ENCODE measurements around the gene HMX1.

The HMX1 gene

DNA sequence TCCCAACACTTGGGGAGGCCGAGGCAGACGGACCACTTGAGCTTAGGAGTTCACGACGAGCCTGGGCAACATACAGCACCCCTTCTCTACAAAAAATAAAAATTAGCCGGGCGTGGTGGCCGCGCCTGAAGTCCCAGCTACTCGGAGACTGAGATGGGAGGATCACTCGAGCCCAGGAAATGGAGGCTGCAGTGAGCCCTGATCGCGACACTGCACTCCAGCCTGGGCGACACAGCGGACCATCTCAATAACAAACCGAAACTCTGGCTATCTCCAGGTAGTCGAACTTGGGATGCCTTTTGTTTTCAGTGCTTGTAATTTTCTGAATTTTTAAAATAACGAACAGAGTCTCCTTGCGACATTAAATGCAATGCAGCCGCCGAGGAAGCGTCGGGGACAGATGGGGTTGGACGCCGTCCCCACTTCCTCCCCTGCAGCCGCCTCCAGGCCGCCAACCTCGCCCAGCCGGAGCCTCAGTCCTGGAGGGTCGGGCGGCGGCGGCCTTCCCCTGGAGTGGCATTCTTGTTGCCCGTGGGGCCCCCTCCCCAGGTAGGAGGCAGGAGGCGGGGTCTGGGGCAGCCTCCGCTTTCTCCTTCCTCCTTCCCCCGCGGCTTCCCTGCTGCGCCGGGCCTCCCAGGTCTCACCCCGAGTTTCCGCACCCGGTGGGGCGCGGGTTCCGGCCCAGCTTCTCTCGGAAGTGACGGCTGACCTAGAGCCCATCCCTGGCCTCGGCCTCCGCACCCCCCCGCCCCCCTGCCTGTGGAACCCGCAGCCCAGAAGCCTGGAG, 14.6 kb downstream of the HMX1 start:
- no peak for DNase-seq (ENCODE audit: low read depth)

- no peak for DNase-seq (ENCODE audit: low read depth)
These were observed 15.8 kb downstream of the HMX1 start for GRCh38 chr4:8855818-8856245.

- no peak for DNase-seq (ENCODE audit: low read depth)
These were observed 16.7 kb downstream of the HMX1 start for GRCh38 chr4:8854931-8855330.

GRCh38 chr4:8854016-8854415, 17.6 kb downstream of the HMX1 start:
- DNase-seq (ENCODE audit: low read depth): no peak

DNA sequence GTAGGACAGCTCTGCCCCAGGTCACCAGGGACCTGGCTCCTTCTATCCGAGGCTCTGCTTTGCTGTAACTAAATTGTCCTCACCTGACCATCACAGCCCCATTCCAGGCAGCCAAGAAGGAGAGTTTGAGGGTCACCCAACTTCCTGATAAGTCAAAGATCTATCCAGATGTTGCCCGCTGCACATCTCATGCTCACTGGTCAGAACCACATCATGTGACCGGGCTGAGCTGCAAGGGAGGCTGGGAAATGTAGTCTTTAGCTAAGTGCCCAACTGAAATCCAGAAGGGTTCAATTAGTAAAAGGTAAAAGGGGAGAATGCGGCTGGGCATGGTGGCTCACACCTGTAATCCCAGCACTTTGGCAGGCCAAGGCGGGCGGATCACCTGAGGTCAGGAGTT, 18.4 kb downstream of the HMX1 start:
- no peak for DNase-seq (ENCODE audit: low read depth)

- no peak for DNase-seq (ENCODE audit: low read depth)
These were observed 19.4 kb downstream of the HMX1 start for GRCh38 chr4:8852118-8852704.

DNA sequence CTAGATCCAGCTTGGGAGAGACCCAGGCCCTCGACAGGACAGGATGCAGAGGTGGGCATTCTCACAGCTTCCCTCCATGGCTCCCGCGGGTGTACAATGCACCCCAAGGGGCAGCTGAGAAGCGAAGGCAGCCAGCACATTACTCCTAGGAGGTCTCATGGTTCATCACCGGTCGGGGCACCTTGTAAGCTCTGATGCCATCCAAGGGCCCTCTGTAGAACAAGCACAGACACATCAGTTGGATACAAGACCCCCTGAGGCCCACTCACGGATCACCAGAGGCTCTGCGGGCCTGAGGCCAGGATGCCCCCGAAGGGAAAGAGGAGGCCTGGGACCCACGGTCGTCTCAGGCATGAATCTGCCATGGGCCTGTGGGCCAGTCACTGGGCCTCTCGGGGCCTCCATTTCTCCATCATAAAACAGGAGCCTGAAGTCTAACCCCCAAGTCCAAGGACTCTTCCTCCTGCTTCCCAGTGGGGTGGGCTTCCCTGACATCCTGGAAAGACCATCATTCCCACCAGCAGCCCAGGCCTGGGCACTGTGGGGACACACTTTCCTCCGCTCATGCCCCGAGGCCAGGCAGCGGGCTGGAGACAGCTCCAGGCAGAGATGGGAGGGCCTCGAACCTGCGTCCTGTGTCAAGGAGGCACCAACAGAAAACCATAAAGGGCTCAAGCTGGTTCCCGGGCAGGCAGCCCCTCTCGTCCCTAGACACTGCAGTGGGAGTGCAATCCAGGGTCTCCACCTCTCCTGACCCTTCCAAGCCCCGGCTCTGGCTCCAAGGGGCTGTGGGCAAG, 20.1 kb downstream of the HMX1 start:
- no peak for DNase-seq (ENCODE audit: low read depth)

- no peak for DNase-seq (ENCODE audit: low read depth)
These were observed 20.8 kb downstream of the HMX1 start for GRCh38 chr4:8850830-8851188.

- no peak for DNase-seq (ENCODE audit: low read depth)
These were observed 21.4 kb downstream of the HMX1 start for GRCh38 chr4:8850074-8850829.

DNA sequence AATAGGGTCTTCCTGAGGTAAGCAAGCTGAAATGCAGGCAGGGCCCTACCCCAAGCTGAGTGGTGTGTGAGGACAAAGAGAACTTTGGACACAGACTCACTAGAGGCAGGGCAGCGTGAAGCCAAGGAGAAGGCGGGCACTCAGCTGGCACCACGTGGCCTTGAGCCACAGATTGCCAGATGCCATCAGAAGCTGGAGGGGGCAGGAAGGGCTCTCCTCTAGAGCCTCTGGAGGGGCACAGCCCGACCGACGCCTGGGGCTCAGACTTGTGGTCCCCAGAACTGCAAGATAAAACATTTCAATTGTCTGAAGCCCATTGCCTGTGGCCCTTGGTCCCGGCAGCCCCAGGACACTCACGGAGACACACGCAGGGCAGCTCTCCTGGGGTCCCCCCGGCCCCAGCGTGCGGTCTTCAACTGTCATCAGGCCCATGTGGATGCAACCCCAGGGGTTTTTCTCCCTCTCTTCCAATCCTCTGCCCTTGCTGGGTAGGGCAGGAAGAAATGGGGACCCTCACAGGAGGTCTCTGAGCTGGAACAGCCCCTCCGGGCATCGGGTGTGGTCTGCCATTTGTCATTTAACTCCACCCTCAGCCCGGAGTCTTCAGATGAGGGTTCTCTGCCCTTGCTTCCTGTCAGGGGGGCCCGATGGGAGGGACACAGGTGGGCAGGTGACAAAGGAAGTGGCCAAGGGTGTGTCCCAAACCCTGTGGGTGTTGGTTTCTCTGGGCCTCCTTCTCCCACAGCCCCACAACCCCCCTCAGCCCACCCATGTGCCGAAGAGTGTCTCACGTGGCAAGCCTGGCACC, 22.2 kb downstream of the HMX1 start:
- no peak for DNase-seq (ENCODE audit: low read depth)

GRCh38 chr4:8848507-8849265, 23.0 kb downstream of the HMX1 start:
- no peak for DNase-seq (ENCODE audit: low read depth)

- DNase-seq (ENCODE audit: low read depth): no peak
These were observed 23.9 kb downstream of the HMX1 start for GRCh38 chr4:8847764-8848163.

DNA sequence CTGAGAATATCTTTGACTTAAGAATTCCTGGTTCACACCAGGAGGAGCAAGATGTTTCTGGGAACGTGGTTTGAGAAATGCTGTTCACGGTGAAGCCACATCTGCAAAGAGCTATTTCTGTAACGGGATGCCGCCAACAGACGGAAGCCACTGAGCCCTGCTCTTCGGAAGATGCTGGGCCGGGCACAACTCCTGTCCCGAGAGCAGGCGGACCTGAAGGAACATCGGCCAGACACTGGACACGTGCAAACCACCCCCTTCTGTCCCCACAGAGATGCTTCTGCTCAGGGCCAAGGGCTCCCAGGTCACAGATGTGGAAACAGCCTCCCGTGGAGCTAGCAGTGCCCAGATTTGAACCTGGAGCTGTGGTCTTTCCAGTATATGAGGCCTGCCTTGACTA, 24.3 kb downstream of the HMX1 start:
- DNase-seq (ENCODE audit: low read depth): no peak

DNA sequence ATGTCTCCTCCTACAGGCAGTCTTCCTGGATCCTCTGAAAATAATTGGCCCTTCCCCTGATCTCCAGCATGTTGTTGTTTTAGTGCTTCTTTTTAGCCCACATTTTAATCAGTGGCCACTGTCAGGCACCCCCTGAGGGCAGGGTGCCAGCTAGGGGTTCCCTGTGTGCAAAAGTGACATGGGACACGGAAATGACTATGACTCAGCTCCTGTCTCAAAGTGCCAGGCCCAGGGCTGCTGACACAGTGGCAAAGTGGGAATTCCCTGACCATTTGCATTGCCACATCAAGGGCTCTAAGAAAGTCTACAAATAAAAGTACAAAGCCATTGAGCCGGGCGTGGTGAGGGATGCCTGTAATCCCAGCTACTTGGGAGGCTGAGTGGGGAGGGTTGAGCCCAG, 24.8 kb downstream of the HMX1 start:
- no peak for DNase-seq (ENCODE audit: low read depth)

GRCh38 chr4:8846046-8846720, 25.5 kb downstream of the HMX1 start:
- no peak for DNase-seq (ENCODE audit: low read depth)

GRCh38 chr4:8844976-8845690, 26.5 kb downstream of the HMX1 start:
- DNase-seq (ENCODE audit: low read depth): no peak

- DNase-seq (ENCODE audit: low read depth): no peak
These were observed 28.0 kb downstream of the HMX1 start for GRCh38 chr4:8843597-8843996.

GRCh38 chr4:8842614-8843013, 29.0 kb downstream of the HMX1 start:
- DNase-seq (ENCODE audit: low read depth): no peak

- no peak for DNase-seq (ENCODE audit: low read depth)
These were observed 29.9 kb downstream of the HMX1 start for GRCh38 chr4:8841678-8842268.
